ENCODE results near the gene CACNA2D4. TPM values are rescaled to one million over a fixed set of nuclear protein-coding genes. Genes with fewer than 3 reads are reported as not detected.

CACNA2D4 gene
- total and polyA plus RNA-seq, 7 donors = 2.8 to 5.8 (median 3.6) TPM

- Histone ChIP-seq H3K27me3 (no peaks in the 10 kb centered on the region), H3K4me1 (no peaks in the 10 kb centered on the region), H3K27ac (no peak overlapping the region), H3K4me3 (no peak overlapping the region), H3K36me3 (no peaks in the 10 kb centered on the region), H3K9me3 (no peaks in the 10 kb centered on the region)
- WGBS, 2 donors = 92 to 94% methylated on average over 10 of the region's 10 CpGs
- DNase-seq = no peak
- TF ChIP-seq CTCF (IDR thresholded peaks at IDR 0.05) (no peak), POLR2AphosphoS5 (IDR thresholded peaks at IDR 0.05) (no peak), POLR2A (IDR thresholded peaks at IDR 0.05) (no peak), EP300 (IDR thresholded peaks at IDR 0.05) (no peak)
- intact Hi-C loops (cut with DNase I) = no loop called here
Observed at GRCh38 chr12:1878214-1878613, 40.2 kb downstream of the CACNA2D4 start.

- no peak for DNase-seq
- no peak for TF ChIP-seq POLR2A (IDR thresholded peaks at IDR 0.05)
- no peak for TF ChIP-seq CTCF (IDR thresholded peaks at IDR 0.05)
- Histone ChIP-seq H3K9me3 (no peaks in the 10 kb centered on the region), H3K27me3 (no peaks in the 10 kb centered on the region), H3K4me3 (no peak overlapping the region), H3K36me3 (no peaks in the 10 kb centered on the region), H3K4me1 (no peaks in the 10 kb centered on the region), H3K27ac (no peak overlapping the region)
- intact Hi-C loops (cut with DNase I) = no loop called here
- 88 to 91% methylated on average over 8 of the region's 8 CpGs for WGBS, 2 donors
Observed at GRCh38 chr12:1877169-1877878, 41.1 kb downstream of the CACNA2D4 start.

GRCh38 chr12:1876086-1876485 lies 42.4 kb downstream of the CACNA2D4 start:
- whole genome bisulfite sequencing, 2 donors = 84 to 87% methylated on average over 3 of the region's 3 CpGs
- intact Hi-C loops (cut with DNase I) = no loop called here

GRCh38 chr12:1875608-1876007 lies 42.8 kb downstream of the CACNA2D4 start:
- intact Hi-C loops (cut with DNase I) = no loop called here
- 75 to 89% methylated on average over 6 of the region's 6 CpGs for WGBS, 2 donors
- TF ChIP-seq EP300 (IDR thresholded peaks at IDR 0.05) = no peak
- no peak for TF ChIP-seq CTCF (IDR thresholded peaks at IDR 0.05)
- TF ChIP-seq POLR2A (IDR thresholded peaks at IDR 0.05) = no peak
- no peak for TF ChIP-seq POLR2AphosphoS5 (IDR thresholded peaks at IDR 0.05)

More at GRCh38 chr12:1876086-1876485, 42.4 kb downstream of the CACNA2D4 start:
- DNase-seq = no peak
- H3K4me1 ChIP-seq = no peaks in the 10 kb centered on the region
- no peaks in the 10 kb centered on the region for H3K9me3 ChIP-seq
- TF ChIP-seq POLR2AphosphoS5 (IDR thresholded peaks at IDR 0.05) = no peak
- no peaks in the 10 kb centered on the region for H3K36me3 ChIP-seq
- no peaks in the 10 kb centered on the region for H3K27me3 ChIP-seq
- H3K4me3 ChIP-seq = no peak overlapping the region
- no peak overlapping the region for H3K27ac ChIP-seq

GRCh38 chr12:1873531-1874510 lies 44.6 kb downstream of the CACNA2D4 start:
- no peak for DNase-seq

More at GRCh38 chr12:1875608-1876007, 42.8 kb downstream of the CACNA2D4 start:
- DNase-seq = no peak
- Histone ChIP-seq H3K36me3 (no peaks in the 10 kb centered on the region), H3K27ac (no peak overlapping the region), H3K9me3 (no peaks in the 10 kb centered on the region), H3K27me3 (no peaks in the 10 kb centered on the region), H3K4me1 (no peaks in the 10 kb centered on the region), H3K4me3 (no peak overlapping the region)

More at GRCh38 chr12:1873531-1874510, 44.6 kb downstream of the CACNA2D4 start:
- no peak overlapping the region for H3K27ac ChIP-seq
- intact Hi-C loops (cut with DNase I) = no loop called here
- TF ChIP-seq EP300 (IDR thresholded peaks at IDR 0.05) (no peak), POLR2AphosphoS5 (IDR thresholded peaks at IDR 0.05) (no peak), CTCF (IDR thresholded peaks at IDR 0.05) (no peak), POLR2A (IDR thresholded peaks at IDR 0.05) (no peak)
- H3K9me3 ChIP-seq = no peaks in the 10 kb centered on the region
- H3K4me3 ChIP-seq = no peak overlapping the region
- H3K27me3 ChIP-seq = no peaks in the 10 kb centered on the region
- no peaks in the 10 kb centered on the region for H3K36me3 ChIP-seq
- H3K4me1 ChIP-seq = no peaks in the 10 kb centered on the region
- WGBS, 2 donors = 73 to 80% methylated on average over 5 of the region's 5 CpGs

All from sigmoid colon (tissue), 7 donors.